ENCODE measurements around the gene PTPRJ. TPM values are rescaled to one million over a fixed set of nuclear protein-coding genes. Genes with fewer than 3 reads are reported as not detected.

Gene PTPRJ
- total and polyA plus RNA-seq, 9 of the 15 experiments (the other 6 are each of a cell fraction or from before 2014, with no cell fraction given), result 0.56 to 10.7 (median 4.8) TPM

DNA sequence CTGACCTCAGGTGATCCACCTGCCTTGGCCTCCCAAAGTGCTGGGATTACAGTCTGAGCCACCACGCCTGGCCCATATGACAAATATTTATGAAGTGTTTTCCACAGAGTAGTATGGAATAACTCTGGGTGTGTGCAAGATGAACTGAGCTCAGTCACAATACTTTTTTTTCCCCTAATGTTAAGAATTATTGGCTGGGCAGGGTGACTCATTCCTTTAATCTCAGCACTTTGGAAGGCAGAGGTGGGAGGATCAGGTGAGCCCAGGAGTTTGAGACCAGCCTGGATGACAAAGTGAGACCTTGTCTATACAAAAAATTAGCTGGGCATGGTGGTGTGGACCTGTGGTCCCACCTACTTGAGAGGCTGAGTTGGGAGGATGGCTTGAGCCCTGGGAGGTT is 6.4 kb downstream of the PTPRJ start (continued):
- TF ChIP-seq, protein P1, sequence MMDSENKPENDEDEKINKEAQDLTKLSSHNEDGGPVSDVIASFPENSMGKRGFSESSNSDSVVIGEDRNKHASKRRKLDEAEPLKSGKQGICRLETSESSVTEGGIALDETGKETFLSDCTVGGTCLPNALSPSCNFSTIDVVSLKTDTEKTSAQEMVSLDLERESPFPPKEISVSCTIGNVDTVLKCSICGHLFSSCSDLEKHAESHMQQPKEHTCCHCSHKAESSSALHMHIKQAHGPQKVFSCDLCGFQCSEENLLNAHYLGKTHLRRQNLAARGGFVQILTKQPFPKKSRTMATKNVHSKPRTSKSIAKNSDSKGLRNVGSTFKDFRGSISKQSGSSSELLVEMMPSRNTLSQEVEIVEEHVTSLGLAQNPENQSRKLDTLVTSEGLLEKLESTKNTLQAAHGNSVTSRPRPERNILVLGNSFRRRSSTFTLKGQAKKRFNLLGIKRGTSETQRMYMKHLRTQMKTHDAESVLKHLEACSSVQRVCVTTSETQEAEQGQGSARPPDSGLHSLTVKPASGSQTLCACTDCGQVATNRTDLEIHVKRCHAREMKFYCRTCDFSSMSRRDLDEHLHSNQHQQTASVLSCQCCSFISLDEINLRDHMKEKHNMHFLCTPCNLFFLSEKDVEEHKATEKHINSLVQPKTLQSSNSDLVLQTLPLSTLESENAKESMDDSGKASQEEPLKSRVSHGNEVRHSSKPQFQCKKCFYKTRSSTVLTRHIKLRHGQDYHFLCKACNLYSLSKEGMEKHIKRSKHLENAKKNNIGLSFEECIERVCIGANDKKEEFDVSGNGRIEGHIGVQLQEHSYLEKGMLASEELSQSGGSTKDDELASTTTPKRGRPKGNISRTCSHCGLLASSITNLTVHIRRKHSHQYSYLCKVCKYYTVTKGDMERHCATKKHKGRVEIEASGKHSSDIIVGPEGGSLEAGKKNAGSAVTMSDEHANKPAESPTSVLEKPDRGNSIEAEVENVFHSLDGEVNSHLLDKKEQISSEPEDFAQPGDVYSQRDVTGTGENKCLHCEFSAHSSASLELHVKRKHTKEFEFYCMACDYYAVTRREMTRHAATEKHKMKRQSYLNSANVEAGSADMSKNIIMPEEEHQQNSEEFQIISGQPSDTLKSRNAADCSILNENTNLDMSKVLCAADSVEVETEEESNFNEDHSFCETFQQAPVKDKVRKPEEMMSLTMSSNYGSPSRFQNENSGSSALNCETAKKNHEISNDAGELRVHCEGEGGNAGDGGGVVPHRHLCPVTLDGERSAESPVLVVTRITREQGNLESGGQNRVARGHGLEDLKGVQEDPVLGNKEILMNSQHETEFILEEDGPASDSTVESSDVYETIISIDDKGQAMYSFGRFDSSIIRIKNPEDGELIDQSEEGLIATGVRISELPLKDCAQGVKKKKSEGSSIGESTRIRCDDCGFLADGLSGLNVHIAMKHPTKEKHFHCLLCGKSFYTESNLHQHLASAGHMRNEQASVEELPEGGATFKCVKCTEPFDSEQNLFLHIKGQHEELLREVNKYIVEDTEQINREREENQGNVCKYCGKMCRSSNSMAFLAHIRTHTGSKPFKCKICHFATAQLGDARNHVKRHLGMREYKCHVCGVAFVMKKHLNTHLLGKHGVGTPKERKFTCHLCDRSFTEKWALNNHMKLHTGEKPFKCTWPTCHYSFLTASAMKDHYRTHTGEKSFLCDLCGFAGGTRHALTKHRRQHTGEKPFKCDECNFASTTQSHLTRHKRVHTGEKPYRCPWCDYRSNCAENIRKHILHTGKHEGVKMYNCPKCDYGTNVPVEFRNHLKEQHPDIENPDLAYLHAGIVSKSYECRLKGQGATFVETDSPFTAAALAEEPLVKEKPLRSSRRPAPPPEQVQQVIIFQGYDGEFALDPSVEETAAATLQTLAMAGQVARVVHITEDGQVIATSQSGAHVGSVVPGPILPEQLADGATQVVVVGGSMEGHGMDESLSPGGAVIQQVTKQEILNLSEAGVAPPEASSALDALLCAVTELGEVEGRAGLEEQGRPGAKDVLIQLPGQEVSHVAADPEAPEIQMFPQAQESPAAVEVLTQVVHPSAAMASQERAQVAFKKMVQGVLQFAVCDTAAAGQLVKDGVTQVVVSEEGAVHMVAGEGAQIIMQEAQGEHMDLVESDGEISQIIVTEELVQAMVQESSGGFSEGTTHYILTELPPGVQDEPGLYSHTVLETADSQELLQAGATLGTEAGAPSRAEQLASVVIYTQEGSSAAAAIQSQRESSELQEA (IDR thresholded peaks at IDR 0.05; ENCODE audit: low read depth), result no peak
- TF ChIP-seq KDM1A (IDR thresholded peaks at IDR 0.05), result 0 out of 4 replicates have a peak, but pooled peaks of 1 of the 2 experiments have one; percentile 7
- TF ChIP-seq, protein P2, sequence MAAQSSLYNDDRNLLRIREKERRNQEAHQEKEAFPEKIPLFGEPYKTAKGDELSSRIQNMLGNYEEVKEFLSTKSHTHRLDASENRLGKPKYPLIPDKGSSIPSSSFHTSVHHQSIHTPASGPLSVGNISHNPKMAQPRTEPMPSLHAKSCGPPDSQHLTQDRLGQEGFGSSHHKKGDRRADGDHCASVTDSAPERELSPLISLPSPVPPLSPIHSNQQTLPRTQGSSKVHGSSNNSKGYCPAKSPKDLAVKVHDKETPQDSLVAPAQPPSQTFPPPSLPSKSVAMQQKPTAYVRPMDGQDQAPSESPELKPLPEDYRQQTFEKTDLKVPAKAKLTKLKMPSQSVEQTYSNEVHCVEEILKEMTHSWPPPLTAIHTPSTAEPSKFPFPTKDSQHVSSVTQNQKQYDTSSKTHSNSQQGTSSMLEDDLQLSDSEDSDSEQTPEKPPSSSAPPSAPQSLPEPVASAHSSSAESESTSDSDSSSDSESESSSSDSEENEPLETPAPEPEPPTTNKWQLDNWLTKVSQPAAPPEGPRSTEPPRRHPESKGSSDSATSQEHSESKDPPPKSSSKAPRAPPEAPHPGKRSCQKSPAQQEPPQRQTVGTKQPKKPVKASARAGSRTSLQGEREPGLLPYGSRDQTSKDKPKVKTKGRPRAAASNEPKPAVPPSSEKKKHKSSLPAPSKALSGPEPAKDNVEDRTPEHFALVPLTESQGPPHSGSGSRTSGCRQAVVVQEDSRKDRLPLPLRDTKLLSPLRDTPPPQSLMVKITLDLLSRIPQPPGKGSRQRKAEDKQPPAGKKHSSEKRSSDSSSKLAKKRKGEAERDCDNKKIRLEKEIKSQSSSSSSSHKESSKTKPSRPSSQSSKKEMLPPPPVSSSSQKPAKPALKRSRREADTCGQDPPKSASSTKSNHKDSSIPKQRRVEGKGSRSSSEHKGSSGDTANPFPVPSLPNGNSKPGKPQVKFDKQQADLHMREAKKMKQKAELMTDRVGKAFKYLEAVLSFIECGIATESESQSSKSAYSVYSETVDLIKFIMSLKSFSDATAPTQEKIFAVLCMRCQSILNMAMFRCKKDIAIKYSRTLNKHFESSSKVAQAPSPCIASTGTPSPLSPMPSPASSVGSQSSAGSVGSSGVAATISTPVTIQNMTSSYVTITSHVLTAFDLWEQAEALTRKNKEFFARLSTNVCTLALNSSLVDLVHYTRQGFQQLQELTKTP (IDR thresholded peaks at IDR 0.05; ENCODE audit: low read depth in 1 of 2, partially characterized antibody in 2 of 2), result no peak
- no peak for TF ChIP-seq CBX2 (IDR thresholded peaks at IDR 0.05; ENCODE audit: insufficient read depth, low read length, poor library complexity, severe bottlenecking)
- no peak for TF ChIP-seq MBD2 (IDR thresholded peaks at IDR 0.05; ENCODE audit: borderline replicate concordance, low read depth)
- no peak for TF ChIP-seq TBP (optimal IDR thresholded peaks at IDR 0.05; ENCODE audit: low read depth, low read length)
- peak; percentile 53; the same call in 1 of the 2 replicates for TF ChIP-seq FOSL1 (tag; conservative IDR thresholded peaks at IDR 0.05)
- TF ChIP-seq JUND (IDR thresholded peaks at IDR 0.05; ENCODE audit: borderline replicate concordance, low read depth, low read length), result peak; percentile 71
- TF ChIP-seq JUND (tag; IDR thresholded peaks at IDR 0.05; ENCODE audit: borderline replicate concordance, low read depth, low read length), result peak; percentile 70; the same call in 1 of the 3 replicates
- TF ChIP-seq GTF2E2 (tag; IDR thresholded peaks at IDR 0.05), result no peak
- 0 out of 2 replicates have a peak, but pooled peaks have one; percentile 17 for TF ChIP-seq ZEB2 (IDR thresholded peaks at IDR 0.05)
- no peak for TF ChIP-seq ZNF77 (CRISPR knock-in tag; IDR thresholded peaks at IDR 0.05)
- TF ChIP-seq ZNF212 (CRISPR knock-in tag; IDR thresholded peaks at IDR 0.05), result no peak
- TF ChIP-seq L3MBTL2 (IDR thresholded peaks at IDR 0.05), result 0 out of 2 replicates have a peak, but pooled peaks have one; percentile 1
- TF ChIP-seq HDAC2 (IDR thresholded peaks at IDR 0.05), result no peak
- 0 out of 2 replicates have a peak, but pooled peaks have one; percentile 49 for TF ChIP-seq JUN (IDR thresholded peaks at IDR 0.05; ENCODE audit: borderline replicate concordance, low read depth, low read length)
- no peak for TF ChIP-seq JUN (CRISPR knock-in tag; IDR thresholded peaks at IDR 0.05; ENCODE audit: borderline replicate concordance)
- TF ChIP-seq PHB (CRISPR knock-in tag; IDR thresholded peaks at IDR 0.05), result no peak
- TF ChIP-seq FOXP1 (CRISPR knock-in tag; IDR thresholded peaks at IDR 0.05), result no peak

Data from K562 (cell line).